Activated effector memory CD4-positive, alpha-beta T cell treated with anti-CD3 and anti-CD28 coated beads, Interleukin-2, amount 50 U/mL, for 16 hours (primary cell): Measurements from ENCODE around the gene SLC16A12.
"Not testable (repeated sequence)": the region's sequence is repeated elsewhere in the genome, so short reads cannot be mapped to it uniquely, and the experiment has no call there.

Experiments
- DNase-seq: peaks from one replicate; pipeline ENCODE4 v3.0.0-alpha.2; 2020

SLC16A12 gene

DNA sequence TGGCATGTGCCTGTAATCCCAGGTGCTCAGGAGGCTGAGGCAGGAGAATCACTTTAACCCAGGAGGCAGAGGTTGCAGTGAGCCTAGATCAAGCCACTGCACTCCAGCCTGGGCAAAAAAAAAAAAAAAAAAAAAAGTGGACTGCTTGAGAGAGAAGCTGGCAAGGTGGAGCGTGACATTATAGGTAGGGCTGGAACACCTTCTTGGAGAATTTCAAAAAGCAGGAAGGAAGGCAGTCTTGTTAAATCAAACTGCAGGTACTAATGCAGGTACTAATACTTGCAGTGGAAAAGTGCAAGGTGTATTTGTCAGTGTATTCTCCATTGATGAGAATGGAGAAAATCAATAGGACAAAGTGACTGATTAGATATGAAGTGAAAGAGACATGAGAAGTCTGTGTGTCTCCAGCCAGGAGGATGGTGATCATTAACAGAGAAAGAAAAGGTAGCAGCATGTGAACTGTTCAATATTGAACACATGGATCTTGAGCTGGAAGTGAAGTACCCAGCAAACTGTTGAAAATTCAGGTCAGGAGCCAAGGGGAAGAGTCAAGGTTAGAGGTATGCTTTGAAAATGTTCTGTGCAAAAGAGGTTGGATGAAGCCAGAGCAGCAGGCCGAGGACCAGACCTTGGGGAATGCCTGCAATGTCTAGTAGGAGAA, 12.6 kb upstream of the SLC16A12 start:
- DNase-seq, result no peak

DNA sequence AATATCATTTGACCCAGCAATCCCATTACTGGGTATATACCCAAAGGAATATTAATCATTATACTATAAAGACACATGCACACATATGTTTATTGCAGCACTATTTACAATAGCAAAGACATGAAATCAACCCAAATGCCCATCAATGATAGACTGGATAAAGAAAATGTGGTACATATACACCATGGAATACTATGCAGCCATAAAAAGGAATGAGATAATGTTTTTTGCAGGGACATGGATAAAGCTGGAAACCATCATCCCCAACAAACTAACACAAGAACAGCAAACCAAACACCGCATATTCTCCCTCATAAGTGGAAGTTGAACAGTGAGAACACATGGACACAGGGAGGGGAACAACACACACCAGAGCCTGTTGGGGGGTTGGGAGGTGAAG, 11.3 kb upstream of the SLC16A12 start:
- DNase-seq, result not testable (repeated sequence)

DNA sequence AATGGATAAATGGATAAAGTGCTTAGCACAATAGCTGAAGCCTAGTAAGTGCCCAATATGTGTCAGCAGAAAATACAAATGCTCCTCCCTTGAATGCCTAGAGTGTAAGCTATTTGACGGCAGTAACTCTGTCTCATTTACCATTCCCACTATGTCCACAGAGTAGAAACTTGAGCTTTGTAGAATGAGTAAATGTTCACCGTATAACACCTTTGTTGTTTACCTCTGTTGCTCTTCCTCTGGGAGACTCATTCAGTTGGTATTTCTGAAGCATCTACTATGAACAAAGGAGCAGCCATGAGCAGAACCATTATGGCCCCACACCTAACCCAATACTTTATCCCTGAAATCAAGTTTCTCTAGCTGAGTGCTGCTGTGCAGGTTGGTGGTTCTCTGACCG, 8.4 kb upstream of the SLC16A12 start:
- DNase-seq, result no peak

DNA sequence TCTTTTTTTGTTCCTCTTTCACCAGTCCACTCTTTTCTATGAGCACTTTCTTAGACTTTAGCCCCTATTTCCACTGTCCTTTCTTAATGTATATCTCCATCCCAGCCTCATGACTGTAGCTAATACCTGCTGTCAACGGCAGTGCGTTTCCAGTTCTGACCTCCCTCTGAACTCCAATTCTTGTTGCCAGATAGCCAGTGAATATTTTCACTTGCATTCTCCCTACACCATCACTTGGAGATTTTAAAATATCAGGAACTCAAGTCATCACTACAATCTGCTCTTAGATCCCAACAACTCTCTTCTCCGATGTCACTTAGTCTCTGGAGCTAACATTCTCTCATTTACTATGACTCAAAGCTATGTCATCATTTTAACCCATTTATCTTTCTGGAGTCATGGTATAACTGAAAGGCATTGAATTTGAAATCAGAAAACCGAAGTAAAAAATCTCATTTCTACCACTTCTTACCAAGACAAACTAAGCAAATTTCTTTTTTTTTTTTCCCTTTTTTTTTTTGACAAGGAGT, 5.1 kb upstream of the SLC16A12 start:
- no peak for DNase-seq

DNA sequence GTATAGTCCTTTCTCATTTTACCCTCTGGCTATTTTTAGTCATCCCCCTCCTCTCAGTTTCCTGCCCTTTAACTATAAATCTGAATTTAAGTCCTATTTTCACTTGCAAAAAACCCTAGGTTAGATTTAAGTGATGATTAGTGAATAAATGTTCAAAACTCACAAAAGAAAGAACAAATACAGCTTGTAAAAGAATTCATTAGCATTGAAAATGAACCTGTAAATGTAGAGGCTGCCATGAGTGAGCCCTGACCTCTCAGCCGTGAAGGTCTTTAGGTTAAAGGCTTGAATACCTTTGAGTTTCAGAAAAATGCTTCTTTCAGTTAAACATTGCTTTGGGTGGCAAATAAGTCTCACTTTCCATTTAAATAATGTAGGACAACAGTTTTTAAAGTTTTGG, 2.0 kb upstream of the SLC16A12 start:
- DNase-seq, result no peak

DNA sequence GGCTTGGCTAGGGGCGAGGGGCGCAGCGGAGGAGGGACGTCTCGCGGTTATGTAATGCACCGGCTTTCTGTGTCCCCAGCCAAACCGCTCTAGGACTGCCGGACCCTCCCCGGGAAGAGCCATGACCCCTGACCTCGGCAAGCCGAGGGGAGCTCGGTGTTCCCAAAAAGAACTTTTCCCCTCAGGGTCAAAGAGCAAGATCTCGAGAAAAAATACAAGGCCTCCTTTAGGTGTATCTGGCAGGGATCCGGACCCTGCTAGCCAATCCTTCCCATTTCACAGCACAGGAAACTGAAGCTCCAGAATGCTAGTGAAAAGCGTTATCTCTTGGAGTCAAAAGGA, 590 bp upstream of the SLC16A12 start:
- DNase-seq, result no peak

DNA sequence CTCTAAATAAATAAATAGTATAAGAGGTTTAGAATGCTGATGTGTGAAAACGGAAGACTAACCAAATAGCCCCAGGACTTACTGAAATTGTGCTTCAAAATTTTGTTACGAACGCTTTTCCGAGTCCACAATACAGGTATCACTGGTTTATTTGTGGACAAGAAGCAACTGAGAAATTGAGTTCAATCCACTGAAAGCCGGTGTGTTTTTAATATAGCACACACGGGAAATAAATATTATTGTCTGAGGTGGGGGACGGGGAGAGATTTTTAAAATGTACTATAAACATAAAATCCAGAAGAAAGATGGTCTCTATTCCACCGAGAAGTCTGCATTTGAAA, 598 bp downstream of the SLC16A12 start:
- DNase-seq, result no peak

DNA sequence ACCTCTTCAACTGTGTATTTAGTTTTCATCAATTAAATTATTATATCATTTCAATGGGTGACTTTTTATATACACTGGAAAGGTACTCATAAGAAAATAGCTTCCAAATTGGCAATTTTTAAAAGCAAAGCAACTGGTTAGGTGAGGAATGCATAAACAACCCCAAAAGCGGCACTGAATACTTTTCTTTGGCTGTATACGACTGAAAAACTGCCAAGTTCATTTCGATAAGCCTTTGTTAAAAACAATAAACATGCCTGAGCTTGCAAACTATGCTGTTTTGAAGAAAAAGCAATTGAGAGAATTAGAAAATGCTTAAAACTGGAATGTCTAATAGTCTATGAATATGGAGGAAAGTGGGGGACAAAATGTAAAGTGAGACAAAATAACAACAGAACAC, 2.9 kb downstream of the SLC16A12 start:
- DNase-seq, result no peak

DNA sequence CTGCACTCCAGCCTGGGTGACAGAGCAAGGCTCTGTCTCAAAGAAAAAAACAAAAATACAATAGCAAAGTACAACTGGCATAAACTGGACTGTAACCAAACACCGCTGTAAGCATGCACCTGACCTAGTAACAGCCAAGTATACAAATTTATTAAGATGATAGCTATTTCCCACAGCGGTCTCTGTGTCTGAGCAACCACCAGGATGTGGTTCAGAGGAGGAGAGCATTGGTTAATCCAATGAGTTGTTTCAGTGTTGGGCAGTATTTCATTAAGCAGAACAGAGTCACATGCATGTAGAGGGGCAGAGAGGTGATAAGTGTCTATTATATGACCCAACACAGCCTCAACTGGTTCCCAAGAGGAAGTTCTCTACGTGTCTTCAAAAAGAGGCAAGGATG, 4.0 kb downstream of the SLC16A12 start:
- DNase-seq, result no peak

DNA sequence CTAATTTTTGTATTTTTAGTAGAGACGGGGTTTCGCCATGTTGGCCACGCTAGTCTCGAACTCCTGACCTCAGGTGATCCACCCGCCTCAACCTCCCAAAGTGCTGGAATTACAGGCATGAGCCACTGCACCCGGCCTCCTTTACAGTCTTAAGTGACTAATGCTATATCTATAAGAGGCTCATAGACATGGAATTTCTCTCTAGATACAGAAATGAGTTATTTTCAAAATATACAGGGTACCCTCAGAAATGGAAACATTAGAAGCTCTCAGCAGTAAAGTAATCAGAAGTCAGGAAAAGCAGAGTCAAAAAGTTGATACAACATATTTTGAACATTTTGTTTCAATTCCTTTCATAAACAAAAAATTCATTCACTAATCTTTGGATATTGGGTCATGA, 5.7 kb downstream of the SLC16A12 start:
- DNase-seq, result not testable (repeated sequence)

DNA sequence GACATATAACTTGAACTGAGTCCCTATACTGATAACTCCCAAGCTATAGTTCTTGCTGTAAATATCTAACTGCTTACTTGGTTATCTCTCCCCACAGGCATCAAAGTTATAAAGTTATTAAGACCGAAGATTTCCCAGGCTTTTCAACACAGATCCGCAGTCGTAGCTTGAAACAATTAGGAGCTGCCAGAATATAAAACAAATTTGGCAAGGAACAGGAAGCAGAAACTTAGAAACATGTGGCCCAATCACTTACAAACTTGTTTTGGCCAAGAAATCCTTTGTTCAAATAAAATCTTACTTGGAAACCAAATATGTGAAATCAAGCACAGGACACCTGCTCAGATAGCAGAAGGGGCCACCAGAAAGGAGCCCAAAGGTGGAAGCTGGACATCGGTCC, 9.0 kb downstream of the SLC16A12 start:
- no peak for DNase-seq

DNA sequence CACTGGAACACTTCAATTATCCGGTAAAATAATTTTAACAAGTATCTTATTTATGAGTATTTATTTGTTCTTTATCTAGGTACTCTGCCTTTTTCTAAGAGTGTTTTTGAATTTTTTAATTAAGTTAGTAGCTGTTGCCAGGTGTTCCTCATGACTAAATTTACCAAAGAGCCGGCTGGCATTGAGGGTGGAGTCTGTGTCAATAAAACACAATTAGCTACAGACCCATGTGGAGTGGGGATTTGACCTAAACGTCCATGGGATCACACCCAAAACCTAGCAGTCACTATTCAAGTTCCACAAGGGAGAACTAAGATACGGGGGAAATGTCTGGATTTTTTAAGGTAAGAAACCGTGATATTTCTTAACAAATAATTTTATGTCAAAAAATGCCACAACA, 9.8 kb downstream of the SLC16A12 start:
- DNase-seq, result no peak

DNA sequence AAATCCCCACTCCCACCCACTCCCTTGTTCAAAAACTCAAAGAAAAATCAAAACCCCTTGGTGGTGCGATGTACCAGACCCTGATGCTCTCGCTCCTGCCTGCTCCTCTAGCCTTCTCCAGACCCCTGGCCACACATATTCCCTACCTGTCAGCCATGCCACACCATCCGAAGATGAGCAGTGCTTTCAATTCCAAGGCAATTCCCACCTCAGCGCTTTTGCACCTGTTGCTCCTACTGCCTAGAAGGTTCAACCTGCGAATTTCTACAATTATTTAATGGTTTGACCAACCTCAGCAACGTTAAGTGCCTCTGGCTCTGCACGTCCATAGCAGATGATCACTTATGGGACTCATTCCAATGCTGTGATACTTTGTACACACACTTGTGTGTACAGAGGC, 11.1 kb downstream of the SLC16A12 start:
- DNase-seq, result no peak

DNA sequence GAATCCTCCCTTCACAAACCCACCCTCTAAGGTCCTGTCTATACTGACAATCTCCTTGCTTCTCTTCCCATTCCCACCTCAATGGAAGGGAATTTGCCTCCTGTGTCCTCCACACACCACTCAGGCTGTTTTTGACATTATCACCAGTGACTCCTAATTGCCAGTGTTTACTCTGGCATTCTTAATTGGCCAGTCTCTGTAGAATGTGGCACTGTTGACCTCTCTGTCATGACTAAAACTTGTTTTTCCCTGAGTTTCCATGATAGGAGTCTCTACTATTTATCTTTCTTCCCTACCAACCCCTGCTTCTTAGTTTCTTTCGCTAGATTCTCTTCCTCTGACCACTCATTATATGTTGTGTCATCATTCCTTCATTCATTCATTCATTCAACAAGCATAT, 12.1 kb downstream of the SLC16A12 start:
- DNase-seq, result no peak

DNA sequence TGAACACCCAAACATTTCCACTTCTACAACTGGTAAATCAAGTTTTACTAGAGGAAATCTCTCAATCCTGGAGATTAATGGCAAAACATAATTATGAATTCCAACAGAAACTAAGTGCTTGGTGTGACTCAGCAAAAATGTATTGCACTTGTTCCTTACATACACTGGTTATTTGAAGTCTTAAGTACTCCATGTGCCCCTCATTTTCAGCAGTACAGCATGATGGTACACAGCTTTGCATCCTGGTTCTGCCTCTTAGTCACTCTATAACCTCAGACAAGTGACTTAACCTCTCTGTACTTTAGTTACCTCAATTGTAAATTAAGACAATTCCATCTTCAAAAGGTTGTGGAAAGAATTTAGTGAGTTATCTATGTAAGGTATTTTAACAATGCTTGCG, 12.9 kb downstream of the SLC16A12 start:
- no peak for DNase-seq

DNA sequence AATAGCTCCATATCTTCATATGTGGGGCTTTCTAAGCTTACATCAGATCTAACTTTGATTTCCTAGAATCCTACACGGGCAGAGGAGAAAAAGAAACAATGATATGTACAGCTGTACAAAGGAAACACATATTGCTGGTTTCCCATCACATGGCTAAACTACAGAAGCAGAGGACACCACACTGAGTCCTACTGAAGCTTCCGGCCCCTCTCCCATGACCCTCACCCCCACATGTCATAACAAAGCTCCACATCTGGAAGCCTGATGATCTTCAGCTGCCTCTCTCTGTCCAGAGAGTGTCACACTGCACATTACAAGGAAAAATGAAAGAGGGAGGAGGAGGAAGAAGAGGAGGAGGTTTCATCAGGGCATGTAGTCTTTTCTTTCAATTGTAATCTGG, 14.0 kb downstream of the SLC16A12 start:
- DNase-seq, result no peak

DNA sequence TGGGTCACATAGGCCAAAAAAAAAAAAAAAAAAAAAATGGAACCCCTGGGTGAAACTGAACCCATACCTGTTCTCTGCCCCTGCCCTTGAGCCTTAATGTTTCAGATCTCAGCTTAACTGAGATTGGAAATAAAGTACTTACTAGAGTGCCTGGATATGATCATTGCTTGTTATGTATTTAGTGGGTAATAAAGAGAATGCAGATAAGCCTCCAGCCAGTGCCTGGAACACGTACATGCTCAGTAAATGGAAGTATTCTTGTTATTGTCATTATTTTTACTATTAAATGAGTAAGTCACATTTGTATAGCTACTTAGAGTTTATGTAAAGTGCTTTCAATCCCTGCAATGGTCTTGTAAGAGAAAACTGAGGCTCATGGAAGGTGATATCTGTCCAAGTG, 14.7 kb downstream of the SLC16A12 start:
- DNase-seq, result no peak

DNA sequence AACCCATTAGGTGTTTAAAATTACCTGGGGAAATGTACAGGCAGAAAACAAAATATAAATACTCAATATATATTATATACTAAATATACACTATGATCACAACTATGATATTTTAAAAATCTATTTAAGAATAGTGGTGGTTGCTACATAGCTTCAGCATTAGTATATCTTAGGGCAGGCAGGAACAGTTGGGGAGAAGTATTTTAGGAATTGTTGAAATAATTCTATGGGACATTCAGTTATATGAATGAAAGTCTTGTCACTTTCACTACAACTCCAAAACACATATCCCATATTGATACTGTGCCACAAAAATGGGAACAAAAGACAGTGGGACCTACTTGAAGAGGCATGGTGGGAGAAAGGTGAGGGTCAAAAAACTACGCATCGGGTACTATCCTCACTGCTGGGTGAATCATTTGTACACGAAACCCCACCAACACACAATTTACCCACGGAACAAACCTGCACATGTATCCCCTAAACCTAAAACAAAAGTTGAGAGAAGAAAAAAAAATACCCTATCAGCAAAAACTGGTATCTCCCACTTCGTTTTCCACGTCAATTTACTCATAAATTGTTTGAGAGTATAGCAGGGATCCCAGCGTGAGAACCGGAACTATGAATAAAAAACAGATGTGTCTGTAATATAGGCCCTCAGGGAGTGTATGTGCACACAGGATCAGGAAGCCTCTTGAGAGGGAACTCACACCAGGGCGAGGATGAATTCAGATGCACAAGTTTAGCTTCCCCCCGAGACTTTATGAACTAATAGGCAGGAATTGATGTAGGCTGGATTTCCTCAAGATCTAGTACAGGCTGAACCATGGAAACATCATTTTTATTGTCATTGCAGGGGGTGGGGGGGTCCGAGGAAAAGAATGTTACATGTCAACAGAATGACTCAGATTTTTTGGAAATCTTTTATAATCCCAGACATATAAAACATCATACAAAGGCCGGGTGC, 16.2 kb downstream of the SLC16A12 start:
- no peak for DNase-seq

DNA sequence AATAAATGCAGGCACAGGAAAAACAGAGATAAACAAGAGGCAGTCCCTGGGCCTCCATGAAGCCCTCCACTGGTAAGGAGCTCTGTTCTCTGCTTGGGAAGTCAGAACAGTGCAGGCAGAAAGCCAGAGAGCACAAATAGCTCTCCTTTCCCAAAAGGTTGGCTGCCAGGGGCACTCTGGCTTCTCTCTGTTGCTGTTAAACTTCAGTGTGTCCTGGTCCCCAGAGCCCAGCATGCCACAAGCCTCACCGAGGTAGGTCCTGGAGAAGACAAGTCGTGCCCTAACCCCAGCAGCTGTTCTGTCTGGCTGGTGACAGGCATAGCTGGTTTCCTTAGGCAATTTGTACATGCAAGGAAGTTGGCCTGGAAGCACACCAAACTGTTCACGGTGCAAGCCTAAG, 17.3 kb downstream of the SLC16A12 start:
- DNase-seq, result no peak

DNA sequence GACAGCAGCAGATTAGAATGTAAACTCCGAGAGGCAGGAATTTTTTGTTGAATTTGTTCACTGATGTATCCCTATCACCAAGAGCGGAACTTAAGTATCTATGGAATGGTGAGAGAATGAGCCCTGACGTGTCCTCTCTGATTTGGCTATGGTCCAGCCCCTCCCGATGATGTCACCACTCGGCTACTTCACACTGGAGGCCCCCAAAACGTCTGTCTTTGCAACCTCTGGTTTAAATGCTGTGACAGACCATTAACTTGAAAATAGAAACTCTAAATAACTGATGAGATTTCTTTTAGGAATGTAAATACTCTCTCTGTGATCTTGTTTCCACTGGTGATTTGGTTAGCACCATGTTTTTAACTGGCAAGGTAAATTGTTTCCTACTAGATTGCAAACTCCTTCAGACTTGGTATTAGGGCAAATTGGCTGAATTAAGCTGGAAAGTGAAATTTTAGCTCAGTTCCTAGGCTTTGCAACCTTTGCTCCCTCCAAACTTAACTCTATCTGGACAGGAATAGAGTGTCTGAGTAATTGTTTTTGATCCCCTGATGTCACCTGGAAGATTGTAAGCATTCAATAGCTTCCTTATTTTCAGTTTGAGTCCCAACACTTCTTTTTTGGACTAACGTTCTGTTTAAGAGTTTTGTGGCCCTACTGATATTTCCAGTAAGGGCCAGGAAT, 19.1 kb downstream of the SLC16A12 start:
- no peak for DNase-seq

DNA sequence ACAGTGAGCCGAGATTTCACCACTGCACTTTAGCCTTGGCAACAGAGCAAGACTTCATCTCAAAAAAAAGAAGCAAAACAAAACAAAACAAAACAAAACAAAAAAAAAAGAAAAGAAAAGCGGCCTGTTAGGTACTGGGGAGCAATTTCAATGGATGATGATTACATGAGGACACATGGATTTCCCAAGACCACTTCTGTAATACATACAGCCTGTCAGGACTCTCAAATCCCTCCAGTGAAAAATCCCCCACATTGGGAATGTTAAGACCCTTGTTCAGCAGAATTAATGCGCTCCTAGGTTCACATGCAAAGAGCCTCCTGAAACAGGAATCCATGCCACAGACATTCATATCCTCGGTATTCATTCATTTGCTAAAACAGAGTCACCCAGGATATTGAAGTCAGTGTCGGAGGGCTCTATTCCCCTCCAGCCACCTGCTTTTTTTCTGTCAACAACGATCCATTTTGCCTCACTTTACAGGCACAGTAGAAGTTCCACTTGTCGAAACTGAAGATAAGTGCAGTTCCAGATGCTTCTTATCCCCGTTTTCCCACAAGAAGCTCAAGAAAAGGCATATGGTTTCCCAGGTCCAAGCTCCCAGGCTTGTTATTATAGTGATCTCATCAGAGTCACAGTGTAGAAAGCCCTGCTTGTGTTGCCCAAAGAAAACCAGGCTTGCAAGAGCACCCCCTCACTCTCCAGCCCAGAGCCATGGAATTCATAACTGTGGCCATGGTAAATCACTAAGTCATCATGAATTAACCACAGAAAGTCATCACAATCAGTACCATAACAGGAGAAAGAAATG, 20.2 kb downstream of the SLC16A12 start:
- DNase-seq, result no peak

DNA sequence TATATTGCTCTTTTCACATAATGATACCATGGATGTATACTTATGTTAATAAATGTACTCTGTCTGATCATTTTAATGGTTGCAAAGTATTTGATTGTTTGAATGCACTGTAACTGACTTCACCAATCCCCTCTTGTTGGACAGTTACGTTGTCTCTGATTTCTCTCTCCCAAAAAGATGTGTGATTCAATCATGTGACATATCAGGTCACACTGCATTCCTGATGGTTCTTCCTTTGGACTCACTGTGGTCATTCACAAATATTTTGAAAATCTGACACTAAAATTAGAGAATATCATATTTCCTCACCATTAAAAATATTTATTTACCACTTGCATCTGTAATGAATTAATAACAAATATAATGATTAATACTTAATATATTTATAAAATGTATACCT, 22.2 kb downstream of the SLC16A12 start:
- DNase-seq, result no peak
